MM.1S (cell line): ENCODE measurements around the gene TAC4.

ENCODE experiments used
- EZH2 ChIP-seq: fragments of 300-600 bp; sonication (generic); optimal IDR thresholded peaks from 2 replicates; pipeline ENCODE3; 2017; ENCODE audit warnings: low read depth, mild to moderate bottlenecking, antibody characterized with exemption, low read length, mixed read lengths
- EZH2phosphoT487 ChIP-seq: fragments of 300-600 bp; sonication (generic); IDR thresholded peaks from 2 replicates; pipeline ENCODE4 v1.6.1; 2018; ENCODE audit warnings: antibody characterized with exemption, low read length
- TF ChIP-seq, protein P1 (sequence below): fragments of 300-600 bp; sonication (generic); IDR thresholded peaks from 2 replicates; pipeline ENCODE4 v1.5.1; 2016; ENCODE audit warnings: antibody characterized with exemption, low read length, mixed read lengths

DNA sequence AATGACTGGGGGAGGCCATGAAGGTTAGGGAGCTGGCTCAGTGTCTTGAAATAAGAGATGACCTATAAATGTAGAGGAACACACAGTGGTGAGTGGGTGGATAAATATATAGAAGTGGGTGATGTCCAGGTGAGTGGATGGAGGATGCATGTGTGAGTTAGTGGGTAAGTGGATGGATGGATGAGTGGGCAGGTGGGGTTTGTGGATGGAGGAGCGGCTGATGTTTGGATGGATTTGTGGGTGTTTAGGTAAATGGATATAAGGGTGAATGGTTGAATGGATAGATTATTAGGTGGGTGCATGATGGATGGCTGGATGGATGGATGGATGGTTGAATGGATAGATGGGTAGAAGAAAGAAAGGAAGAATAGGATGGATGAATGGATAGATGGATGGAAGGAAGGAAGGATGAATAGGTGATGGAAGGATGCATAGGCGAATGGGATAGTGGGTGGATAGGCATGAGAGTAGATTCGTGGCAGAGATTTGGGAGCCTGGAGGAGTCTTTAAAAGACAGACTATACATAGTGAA is 19.1 kb upstream of the TAC4 start:
- TF ChIP-seq, protein P1, sequence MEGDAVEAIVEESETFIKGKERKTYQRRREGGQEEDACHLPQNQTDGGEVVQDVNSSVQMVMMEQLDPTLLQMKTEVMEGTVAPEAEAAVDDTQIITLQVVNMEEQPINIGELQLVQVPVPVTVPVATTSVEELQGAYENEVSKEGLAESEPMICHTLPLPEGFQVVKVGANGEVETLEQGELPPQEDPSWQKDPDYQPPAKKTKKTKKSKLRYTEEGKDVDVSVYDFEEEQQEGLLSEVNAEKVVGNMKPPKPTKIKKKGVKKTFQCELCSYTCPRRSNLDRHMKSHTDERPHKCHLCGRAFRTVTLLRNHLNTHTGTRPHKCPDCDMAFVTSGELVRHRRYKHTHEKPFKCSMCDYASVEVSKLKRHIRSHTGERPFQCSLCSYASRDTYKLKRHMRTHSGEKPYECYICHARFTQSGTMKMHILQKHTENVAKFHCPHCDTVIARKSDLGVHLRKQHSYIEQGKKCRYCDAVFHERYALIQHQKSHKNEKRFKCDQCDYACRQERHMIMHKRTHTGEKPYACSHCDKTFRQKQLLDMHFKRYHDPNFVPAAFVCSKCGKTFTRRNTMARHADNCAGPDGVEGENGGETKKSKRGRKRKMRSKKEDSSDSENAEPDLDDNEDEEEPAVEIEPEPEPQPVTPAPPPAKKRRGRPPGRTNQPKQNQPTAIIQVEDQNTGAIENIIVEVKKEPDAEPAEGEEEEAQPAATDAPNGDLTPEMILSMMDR, result no peak
- TF ChIP-seq EZH2phosphoT487, result no peak
- no peak for TF ChIP-seq EZH2
